ENCODE measurements around the gene EIF2B2.

- TF ChIP-seq ELF4 (CRISPR knock-in tag; IDR thresholded peaks at IDR 0.05; ENCODE audit: low read depth) (no peak), CBFB (CRISPR knock-in tag; IDR thresholded peaks at IDR 0.05; ENCODE audit: low read depth) (no peak), CTCF (IDR thresholded peaks at IDR 0.05) (peak; percentile 17; the same call in 1 of the 2 replicates), E2F4 (CRISPR knock-in tag; IDR thresholded peaks at IDR 0.05; ENCODE audit: borderline replicate concordance, low read depth) (no peak), USF2 (CRISPR knock-in tag; IDR thresholded peaks at IDR 0.05) (no peak), NFE2L1 (CRISPR knock-in tag; IDR thresholded peaks at IDR 0.05) (no peak)
These were observed 19.9 kb downstream of the EIF2B2 start for GRCh38 chr14:75022655-75023054.

Data from WTC11 (cell line).